ENCODE measurements around the gene AHSG. TPM values are rescaled to one million over a fixed set of nuclear protein-coding genes. Genes with fewer than 3 reads are reported as not detected.

AHSG gene
- total and polyA plus RNA-seq, 3 experiments from 2014 or later = not detected

DNA sequence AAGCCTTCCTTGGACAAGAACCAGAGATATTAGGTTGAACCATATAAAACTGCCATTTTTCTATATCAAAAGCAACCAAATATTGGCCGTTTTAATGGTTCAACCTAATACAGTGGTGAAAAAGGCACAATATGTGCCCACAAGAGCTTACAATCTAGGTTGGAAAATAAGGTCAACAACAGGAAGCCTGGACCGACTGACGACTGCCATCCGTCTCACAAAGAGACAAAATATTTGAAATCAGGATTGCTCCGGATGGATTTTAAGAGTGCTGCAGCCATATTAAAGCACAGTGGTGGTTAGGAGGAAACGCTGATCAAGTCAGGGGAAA lies 1.4 kb downstream of the AHSG start:
- H3K4me1 ChIP-seq (ENCODE audit: insufficient read depth, low read length) = peaks cover 13% of the 10 kb centered on the region
- Mint-ChIP-seq H3K27me3 (peaks cover 22 to 34% of the 10 kb centered on the region in 2 donors), H3K4me1 (peaks cover 19 to 25% (median 21%) of the 10 kb centered on the region in 3 donors), H3K9me3 (no peaks in the 10 kb centered on the region), H3K4me3 (peak overlapping the region; percentile 8 to 84 (median 55)), H3K36me3 (no peaks in the 10 kb centered on the region), H3K27ac (peak overlapping the region in 7 of 8 donors; percentile 0 to 90 (median 58))
- H3K4me3 ChIP-seq (ENCODE audit: low read length) = peak overlapping the region; percentile 48
- H3K27me3 ChIP-seq (ENCODE audit: insufficient read depth, low read length, poor library complexity, severe bottlenecking) = peaks cover 15% of the 10 kb centered on the region
- ChIA-PET CTCF (interaction anchor here (0.6 to 9.2 kb wide), 31 partner anchors 9 to 1101 kb away, joined by 3 to 217 read pairs (median 4); partner anchors contain the start of genes DNAJB11 and EIF4A2), POLR2A (interaction anchor here (0.9 to 1.3 kb wide), 3 partner anchors 44 to 170 kb away, joined by 3 to 5 read pairs (median 4); partner anchors contain the start of genes DNAJB11 and EIF4A2)
- H3K36me3 ChIP-seq (ENCODE audit: insufficient read depth, low read length) = no peaks in the 10 kb centered on the region
- no peak for DNase-seq
- H3K27ac ChIP-seq (ENCODE audit: low read depth, low read length) = no peak overlapping the region
- no peaks in the 10 kb centered on the region for H3K9me3 ChIP-seq (ENCODE audit: low read length)

DNA sequence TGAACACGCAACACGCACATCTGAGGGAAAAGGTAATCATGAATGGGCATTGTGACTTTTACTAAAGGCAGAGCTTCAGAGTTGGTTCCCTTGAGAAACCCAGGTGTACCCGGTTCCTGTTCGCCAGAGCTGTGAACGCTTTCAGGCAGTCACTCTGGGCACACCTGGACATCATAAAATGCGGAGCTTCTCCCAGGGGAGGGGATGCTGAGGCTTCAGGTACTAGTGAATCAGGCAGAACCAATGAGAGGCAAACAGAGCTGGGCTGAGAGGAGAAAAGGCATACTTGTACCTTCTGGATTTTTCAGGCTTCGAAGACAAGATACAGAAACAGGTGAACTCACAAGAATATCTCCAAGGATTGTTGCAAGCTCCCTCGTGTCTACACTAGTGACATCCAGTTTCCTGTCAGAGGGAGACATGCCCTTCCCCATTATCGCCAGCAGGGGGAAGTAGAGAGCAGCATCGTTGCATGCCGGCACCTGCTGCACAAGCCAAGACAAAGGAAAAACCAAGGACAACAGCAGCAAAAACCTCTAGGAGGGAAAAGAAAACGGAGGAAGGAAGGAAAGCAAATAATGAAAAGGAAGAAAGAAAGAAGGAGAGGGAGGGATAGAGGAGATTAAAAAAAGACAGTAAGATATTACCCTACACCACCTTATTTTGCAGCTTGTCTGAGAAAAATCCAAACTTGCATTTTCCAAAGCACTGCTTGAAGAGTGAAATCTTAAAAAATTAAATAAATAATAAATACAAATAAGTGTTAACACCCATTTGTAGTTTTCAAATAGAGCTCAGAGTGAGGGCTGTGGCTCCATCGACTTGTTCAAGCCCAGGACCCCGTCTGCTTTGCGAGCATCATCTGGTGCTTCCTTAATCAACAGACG lies 2.0 kb downstream of the AHSG start:
- H3K4me3 ChIP-seq (ENCODE audit: low read length) = peak overlapping the region; percentile 48
- Mint-ChIP-seq H3K27me3 (peaks cover 24 to 34% of the 10 kb centered on the region in 2 donors), H3K36me3 (no peaks in the 10 kb centered on the region), H3K4me3 (peak overlapping the region; percentile 8 to 84 (median 57)), H3K9me3 (no peaks in the 10 kb centered on the region), H3K27ac (peak overlapping the region in 7 of 8 donors; percentile 0 to 90 (median 58)), H3K4me1 (peaks cover 19 to 25% (median 21%) of the 10 kb centered on the region in 3 donors)
- H3K36me3 ChIP-seq (ENCODE audit: insufficient read depth, low read length) = no peaks in the 10 kb centered on the region
- peaks cover 13% of the 10 kb centered on the region for H3K4me1 ChIP-seq (ENCODE audit: insufficient read depth, low read length)
- H3K9me3 ChIP-seq (ENCODE audit: low read length) = no peaks in the 10 kb centered on the region
- H3K27me3 ChIP-seq (ENCODE audit: insufficient read depth, low read length, poor library complexity, severe bottlenecking) = peaks cover 15% of the 10 kb centered on the region
- peak; percentile 56 to 79 (median 67) for DNase-seq
- POLR2A ChIA-PET = interaction anchor here (0.9 to 1.3 kb wide), 3 partner anchors 44 to 169 kb away, joined by 3 to 5 read pairs (median 4); partner anchors contain the start of genes DNAJB11 and EIF4A2
- H3K27ac ChIP-seq (ENCODE audit: low read depth, low read length) = no peak overlapping the region
- CTCF ChIA-PET = interaction anchor here (0.6 to 9.2 kb wide), 37 partner anchors 8 to 1100 kb away, joined by 3 to 217 read pairs (median 3); partner anchors contain the start of genes DNAJB11 and EIF4A2

DNA sequence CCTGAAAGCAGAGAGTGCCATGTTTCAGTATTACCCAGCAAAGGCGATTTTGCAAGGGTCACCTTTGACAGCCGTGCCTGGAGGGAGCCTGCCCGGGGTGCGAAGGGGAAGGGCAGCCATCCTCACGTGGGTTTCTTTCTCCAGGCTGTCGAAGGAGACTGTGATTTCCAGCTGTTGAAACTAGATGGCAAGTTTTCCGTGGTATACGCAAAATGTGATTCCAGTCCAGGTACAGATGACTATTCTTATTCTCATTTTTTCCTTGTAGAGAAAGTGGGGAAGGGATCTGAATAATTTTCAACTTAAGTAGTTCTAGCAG lies 3.4 kb downstream of the AHSG start:
- peaks cover 19 to 25% (median 21%) of the 10 kb centered on the region in 3 donors for H3K4me1 Mint-ChIP-seq
- POLR2A ChIA-PET = interaction anchor here (1.1 to 1.5 kb wide), 2 partner anchors 157 to 167 kb away, joined by 3 to 10 read pairs; partner anchors contain the start of gene EIF4A2

GRCh38 chr3:186617036-186617946 lies 4.4 kb downstream of the AHSG start:
- peaks cover 19 to 25% (median 21%) of the 10 kb centered on the region in 3 donors for H3K4me1 Mint-ChIP-seq
- CTCF ChIA-PET = interaction anchor here (0.6 to 9.2 kb wide), 48 partner anchors 9 to 686 kb away, joined by 3 to 217 read pairs (median 5); partner anchors contain the start of genes CRYGS, DNAJB11, EIF4A2 and TBCCD1
- H3K9me3 Mint-ChIP-seq = no peaks in the 10 kb centered on the region
- H3K27me3 Mint-ChIP-seq = peaks cover 20 to 42% of the 10 kb centered on the region in 2 donors
- peak overlapping the region in 3 of 8 donors; percentile 51 to 71 (median 63) for H3K27ac Mint-ChIP-seq
- peaks cover 15% of the 10 kb centered on the region for H3K27me3 ChIP-seq (ENCODE audit: insufficient read depth, low read length, poor library complexity, severe bottlenecking)
- no peaks in the 10 kb centered on the region for H3K9me3 ChIP-seq (ENCODE audit: low read length)
- peak overlapping the region; percentile 16 to 84 (median 68) for H3K4me3 Mint-ChIP-seq
- H3K4me1 ChIP-seq (ENCODE audit: insufficient read depth, low read length) = peaks cover 13% of the 10 kb centered on the region
- peak; percentile 76 to 89 (median 79) for DNase-seq
- H3K27ac ChIP-seq (ENCODE audit: low read depth, low read length) = no peak overlapping the region
- POLR2A ChIA-PET = interaction anchor here (0.8 to 1.5 kb wide), 3 partner anchors 156 to 679 kb away, joined by 3 to 10 read pairs (median 3); partner anchors contain the start of genes EIF4A2 and TRA2B
- H3K36me3 ChIP-seq (ENCODE audit: insufficient read depth, low read length) = no peaks in the 10 kb centered on the region
- no peak overlapping the region for H3K4me3 ChIP-seq (ENCODE audit: low read length)
- H3K36me3 Mint-ChIP-seq = no peaks in the 10 kb centered on the region

More for the DNA sequence above, 3.4 kb downstream of the AHSG start:
- Mint-ChIP-seq H3K9me3 (no peaks in the 10 kb centered on the region), H3K27ac (peak overlapping the region in 1 of 8 donors; percentile 71), H3K4me3 (peak overlapping the region in 1 of 7 donors; percentile 72), H3K27me3 (peaks cover 26 to 37% of the 10 kb centered on the region in 2 donors), H3K36me3 (no peaks in the 10 kb centered on the region)
- Histone ChIP-seq H3K4me3 (ENCODE audit: low read length) (no peak overlapping the region), H3K9me3 (ENCODE audit: low read length) (no peaks in the 10 kb centered on the region), H3K36me3 (ENCODE audit: insufficient read depth, low read length) (no peaks in the 10 kb centered on the region), H3K27me3 (ENCODE audit: insufficient read depth, low read length, poor library complexity, severe bottlenecking) (peaks cover 15% of the 10 kb centered on the region), H3K27ac (ENCODE audit: low read depth, low read length) (no peak overlapping the region), H3K4me1 (ENCODE audit: insufficient read depth, low read length) (peaks cover 13% of the 10 kb centered on the region)
- DNase-seq = no peak
- CTCF ChIA-PET = interaction anchor here (0.8 to 9.2 kb wide), 34 partner anchors 8 to 673 kb away, joined by 3 to 217 read pairs (median 8); partner anchors contain the start of genes DNAJB11, EIF4A2 and TBCCD1

DNA sequence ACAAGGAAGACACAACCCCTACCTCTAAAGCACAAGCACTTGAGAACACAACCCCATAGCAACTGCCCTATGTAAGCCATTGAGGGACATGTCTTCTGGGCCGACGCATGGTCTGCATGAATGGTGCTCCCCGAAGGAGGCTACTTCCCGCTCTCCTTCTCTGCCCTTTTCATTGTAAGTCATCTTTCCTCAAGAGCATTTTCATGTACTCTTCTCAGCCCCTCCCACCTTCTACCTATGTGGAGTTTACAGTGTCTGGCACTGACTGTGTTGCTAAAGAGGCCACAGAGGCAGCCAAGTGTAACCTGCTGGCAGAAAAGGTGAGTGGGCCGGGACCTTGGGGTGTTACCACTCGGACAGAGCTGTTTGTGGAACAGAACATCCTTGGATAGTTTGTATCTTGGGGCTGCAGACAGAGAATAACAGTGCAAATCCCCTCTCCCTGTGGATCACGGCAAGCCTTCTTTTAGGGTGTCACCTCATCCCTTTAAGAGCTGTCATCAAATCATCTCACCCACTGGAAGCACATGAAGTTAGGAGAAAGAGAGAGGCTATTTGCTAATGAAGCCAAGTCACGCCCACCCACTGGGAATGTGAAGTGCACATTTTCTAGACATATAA lies 5.6 kb downstream of the AHSG start:
- peaks cover 16 to 41% of the 10 kb centered on the region in 2 donors for H3K27me3 Mint-ChIP-seq

DNA sequence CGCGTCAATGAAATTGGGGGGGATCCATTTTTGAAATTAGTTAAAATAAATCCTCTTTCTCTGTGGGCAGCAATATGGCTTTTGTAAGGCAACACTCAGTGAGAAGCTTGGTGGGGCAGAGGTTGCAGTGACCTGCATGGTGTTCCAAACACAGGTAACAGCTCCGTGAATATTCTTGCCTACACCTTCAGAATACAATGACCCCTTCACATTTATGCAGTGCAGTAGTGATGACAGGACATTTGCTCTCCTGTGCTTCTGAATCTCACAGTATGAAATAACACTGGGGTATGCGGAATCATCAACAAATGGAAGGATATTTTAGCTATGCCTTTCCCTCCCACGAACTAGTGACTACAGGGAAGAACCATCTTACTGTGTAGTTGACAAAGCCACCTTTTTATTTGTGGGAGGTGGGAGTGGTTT lies 6.9 kb downstream of the AHSG start:
- POLR2A ChIA-PET = interaction anchor here (0.7 kb wide), 1 partner anchor 163 kb away, joined by 3 read pairs; no protein-coding TSS in a partner anchor
- H3K4me1 ChIP-seq (ENCODE audit: insufficient read depth, low read length) = peaks cover 8% of the 10 kb centered on the region
- H3K4me3 ChIP-seq (ENCODE audit: low read length) = no peak overlapping the region
- no peak for DNase-seq
- peaks cover 10 to 18% (median 13%) of the 10 kb centered on the region in 3 donors for H3K4me1 Mint-ChIP-seq
- no peaks in the 10 kb centered on the region for H3K36me3 ChIP-seq (ENCODE audit: insufficient read depth, low read length)
- H3K9me3 ChIP-seq (ENCODE audit: low read length) = no peaks in the 10 kb centered on the region
- no peak overlapping the region for H3K4me3 Mint-ChIP-seq
- CTCF ChIA-PET = interaction anchor here (1.0 kb wide), 1 partner anchor 361 kb away, joined by 3 read pairs; no protein-coding TSS in a partner anchor
- peaks cover 16 to 35% of the 10 kb centered on the region in 2 donors for H3K27me3 Mint-ChIP-seq
- H3K36me3 Mint-ChIP-seq = no peaks in the 10 kb centered on the region
- H3K27me3 ChIP-seq (ENCODE audit: insufficient read depth, low read length, poor library complexity, severe bottlenecking) = peaks cover 8% of the 10 kb centered on the region
- no peaks in the 10 kb centered on the region for H3K9me3 Mint-ChIP-seq
- no peak overlapping the region for H3K27ac Mint-ChIP-seq
- H3K27ac ChIP-seq (ENCODE audit: low read depth, low read length) = no peak overlapping the region

More for the DNA sequence above, 5.6 kb downstream of the AHSG start:
- H3K36me3 Mint-ChIP-seq = no peaks in the 10 kb centered on the region
- H3K9me3 Mint-ChIP-seq = no peaks in the 10 kb centered on the region
- H3K27ac Mint-ChIP-seq = no peak overlapping the region
- H3K9me3 ChIP-seq (ENCODE audit: low read length) = no peaks in the 10 kb centered on the region
- peaks cover 19 to 25% (median 21%) of the 10 kb centered on the region in 3 donors for H3K4me1 Mint-ChIP-seq
- peaks cover 11% of the 10 kb centered on the region for H3K27me3 ChIP-seq (ENCODE audit: insufficient read depth, low read length, poor library complexity, severe bottlenecking)
- DNase-seq = no peak
- no peak overlapping the region for H3K27ac ChIP-seq (ENCODE audit: low read depth, low read length)
- no peak overlapping the region for H3K4me3 ChIP-seq (ENCODE audit: low read length)
- H3K4me1 ChIP-seq (ENCODE audit: insufficient read depth, low read length) = peaks cover 13% of the 10 kb centered on the region
- H3K36me3 ChIP-seq (ENCODE audit: insufficient read depth, low read length) = no peaks in the 10 kb centered on the region
- CTCF ChIA-PET = interaction anchor here (2.2 to 9.2 kb wide), 3 partner anchors 79 to 204 kb away, joined by 9 to 217 read pairs (median 21); no protein-coding TSS in a partner anchor
- POLR2A ChIA-PET = no interaction called here
- no peak overlapping the region for H3K4me3 Mint-ChIP-seq

Data from CD8-positive, alpha-beta memory T cell (primary cell).